Stomach (tissue), 9 donors: ENCODE measurements around the gene WDR49. TPM values are rescaled to one million over a fixed set of nuclear protein-coding genes. Genes with fewer than 3 reads are reported as not detected.

ENCODE experiments used
- DNase-seq, 2 donors: peaks; one replicate each; pipeline versions ENCODE4 v3.0.0 to v3.0.0-alpha.2; 2013 to 2019
- H3K27ac ChIP-seq, 5 donors: fragments of 200-600 bp in 4 of 5; sonication (generic) in 4 of 5; one replicate each; pipeline ENCODE4 v1.5.1; 2013 to 2019; ENCODE audit warnings: mild to moderate bottlenecking in 1 of 5, moderate library complexity in 1 of 5
- H3K27me3 ChIP-seq, 3 donors: fragments of 200-600 bp; sonication (generic); one replicate each; pipeline ENCODE4 v1.5.1; 2017 to 2019; ENCODE audit warnings: mixed run types in 1 of 3
- H3K36me3 ChIP-seq, 4 donors: fragments of 200-600 bp; sonication (generic); 1 replicate in 3 of 4; 2 replicates in 1 of 4; pipeline ENCODE4 v1.5.1; 2016 to 2019
- H3K4me1 ChIP-seq, 4 donors: fragments of 200-600 bp; sonication (generic); one replicate each; pipeline ENCODE4 v1.5.1; 2016 to 2019
- H3K4me3 ChIP-seq, 4 donors: fragments of 200-600 bp; sonication (generic) in 3 of 4; one replicate each; pipeline ENCODE4 v1.5.1; 2016 to 2019; ENCODE audit warnings: mild to moderate bottlenecking in 1 of 4
- H3K9me3 ChIP-seq, 4 donors: fragments of 200-600 bp; sonication (generic); one replicate each; pipeline ENCODE4 v1.5.1; 2016 to 2019
- EP300 ChIP-seq: sonication (generic); formaldehyde crosslinking; IDR thresholded peaks from one replicate; pipeline ENCODE4 v1.6.1; 2017; ENCODE audit warnings: antibody characterized with exemption
- POLR2A ChIP-seq, 4 donors: fragments of 450-650 bp; IDR thresholded peaks; one replicate each; pipeline ENCODE4 v1.6.1; 2016; ENCODE audit warnings: antibody characterized with exemption in 4 of 4, control low read depth in 2 of 4, mild to moderate bottlenecking in 1 of 4, moderate library complexity in 1 of 4
- POLR2AphosphoS5 ChIP-seq, 3 donors: sonication (generic); formaldehyde crosslinking; IDR thresholded peaks; one replicate each; pipeline ENCODE4 v1.6.1; 2016; ENCODE audit warnings: antibody characterized with exemption in 3 of 3
- WGBS, 5 donors: extraction: QIAGEN DNeasy Blood & Tissue Kit in 3 of 5; methylation state at CpG; one replicate each; pipeline versions ENCODE4 v1.1.5 to v1.1.7; 2013 to 2018; 5-methylcytosine and 5-hydroxymethylcytosine counted together
- intact Hi-C: fragments of 100-400 bp; cut with DNase I; formaldehyde crosslinking; loops from one replicate; pipeline ENCODE4 v1.15.1; 2023; ENCODE audit warnings: low total_unique reads
- polyA plus RNA-seq, 3 donors: library from polyadenylated mRNA; stranded (reverse); fragments of 200-250 nt; gene quantifications; one replicate each; pipeline ENCODE4 v1.2.3, GENCODE V29; 2013
- total RNA-seq, 5 donors: library from RNA; depleted of rRNA; stranded (reverse); fragments of >200 nt; gene quantifications; one replicate each; pipeline versions ENCODE4 v1.1.0 to v1.2.3, GENCODE V29; 2014 to 2016
- TF ChIP-seq, protein P1 (sequence below), 7 experiments: fragments of 450-650 bp in 4 of 7; fragments of 200-600 bp in 3 of 7; sonication (generic) in 3 of 7; IDR thresholded peaks; one replicate each; pipeline ENCODE4 v1.5.1; 2016 to 2019; ENCODE audit warnings: antibody characterized with exemption in 7 of 7, control low read depth in 2 of 7, mild to moderate bottlenecking in 1 of 7
- donor health status: healthy with polysubstance abuse.
- donor health status: Bipolar disorder and iron deficiency.
- donor health status: healthy.

The WDR49 gene
- total and polyA plus RNA-seq, 8 donors = 0.33 to 2.2 (median 1.5) TPM; not detected in 5

DNA sequence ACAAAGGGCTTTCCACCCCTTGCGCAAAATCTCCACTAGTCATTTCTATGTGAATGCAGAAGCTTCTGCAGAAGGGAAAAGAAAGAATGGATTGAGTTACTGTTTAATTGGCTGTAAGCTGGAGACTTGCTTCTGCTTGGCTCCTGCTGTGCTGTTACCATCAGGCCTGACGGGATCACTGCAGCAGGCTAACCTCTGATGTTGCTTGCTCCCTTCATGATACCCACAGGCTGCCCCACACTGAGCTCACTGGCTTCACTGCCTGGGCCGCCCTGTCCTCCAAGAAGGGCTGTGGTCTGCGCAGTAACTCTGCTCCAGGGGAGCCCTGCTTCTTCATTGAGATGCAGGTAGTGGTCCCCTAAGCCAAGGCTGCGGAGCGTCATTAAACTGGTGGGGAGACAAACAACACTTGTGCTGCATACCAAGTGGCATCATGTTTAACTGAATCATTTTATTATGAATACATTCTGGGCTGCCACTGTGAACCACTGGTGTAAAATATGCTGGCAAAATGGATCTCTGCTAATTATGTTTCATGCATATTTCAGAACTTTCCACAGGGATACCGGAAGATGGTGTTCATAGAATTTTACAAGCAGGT is 78.6 kb downstream of the WDR49 start:
- intact Hi-C loops = no loop called here
- no peak overlapping the region for H3K4me3 ChIP-seq
- DNase-seq = no peak
- H3K36me3 ChIP-seq = no peaks in the 10 kb centered on the region
- no peaks in the 10 kb centered on the region for H3K9me3 ChIP-seq
- no peaks in the 10 kb centered on the region for H3K27me3 ChIP-seq
- 64 to 81% (median 76%) methylated on average over 7 of the region's 7 CpGs for WGBS, 5 donors
- H3K27ac ChIP-seq = no peak overlapping the region
- no peak for TF ChIP-seq POLR2A (IDR thresholded peaks at IDR 0.05)
- no peak for TF ChIP-seq EP300
- no peak for TF ChIP-seq POLR2AphosphoS5 (IDR thresholded peaks at IDR 0.05)
- TF ChIP-seq, protein P1, sequence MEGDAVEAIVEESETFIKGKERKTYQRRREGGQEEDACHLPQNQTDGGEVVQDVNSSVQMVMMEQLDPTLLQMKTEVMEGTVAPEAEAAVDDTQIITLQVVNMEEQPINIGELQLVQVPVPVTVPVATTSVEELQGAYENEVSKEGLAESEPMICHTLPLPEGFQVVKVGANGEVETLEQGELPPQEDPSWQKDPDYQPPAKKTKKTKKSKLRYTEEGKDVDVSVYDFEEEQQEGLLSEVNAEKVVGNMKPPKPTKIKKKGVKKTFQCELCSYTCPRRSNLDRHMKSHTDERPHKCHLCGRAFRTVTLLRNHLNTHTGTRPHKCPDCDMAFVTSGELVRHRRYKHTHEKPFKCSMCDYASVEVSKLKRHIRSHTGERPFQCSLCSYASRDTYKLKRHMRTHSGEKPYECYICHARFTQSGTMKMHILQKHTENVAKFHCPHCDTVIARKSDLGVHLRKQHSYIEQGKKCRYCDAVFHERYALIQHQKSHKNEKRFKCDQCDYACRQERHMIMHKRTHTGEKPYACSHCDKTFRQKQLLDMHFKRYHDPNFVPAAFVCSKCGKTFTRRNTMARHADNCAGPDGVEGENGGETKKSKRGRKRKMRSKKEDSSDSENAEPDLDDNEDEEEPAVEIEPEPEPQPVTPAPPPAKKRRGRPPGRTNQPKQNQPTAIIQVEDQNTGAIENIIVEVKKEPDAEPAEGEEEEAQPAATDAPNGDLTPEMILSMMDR (IDR thresholded peaks at IDR 0.05) = no peak
- H3K4me1 ChIP-seq = no peaks in the 10 kb centered on the region

DNA sequence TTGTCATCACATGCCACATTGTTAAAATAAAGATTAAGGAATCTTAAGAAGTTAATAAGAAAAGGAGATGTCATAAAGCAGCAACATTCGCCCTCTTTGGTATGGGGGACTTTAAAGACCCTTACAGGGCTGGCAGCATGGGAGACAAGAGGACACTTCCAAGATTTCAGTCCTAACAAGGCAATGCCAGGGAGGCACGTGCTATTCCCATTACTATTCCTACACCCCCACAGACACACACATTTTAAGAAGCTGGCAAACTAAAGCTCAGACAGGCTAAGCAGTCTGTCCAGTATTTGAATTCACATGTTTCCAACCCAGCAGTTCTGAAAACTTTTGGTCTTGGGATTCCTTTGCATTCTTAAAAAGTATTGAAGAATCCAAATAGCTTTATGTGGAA is 80.8 kb downstream of the WDR49 start:
- Histone ChIP-seq H3K9me3 (no peaks in the 10 kb centered on the region), H3K27ac (no peak overlapping the region), H3K4me3 (no peak overlapping the region), H3K36me3 (no peaks in the 10 kb centered on the region), H3K4me1 (no peaks in the 10 kb centered on the region), H3K27me3 (no peaks in the 10 kb centered on the region)
- no peak for DNase-seq
- intact Hi-C loops = no loop called here
- no peak for TF ChIP-seq EP300
- TF ChIP-seq POLR2A (IDR thresholded peaks at IDR 0.05) = no peak
- TF ChIP-seq POLR2AphosphoS5 (IDR thresholded peaks at IDR 0.05) = no peak
- TF ChIP-seq, protein P1 (IDR thresholded peaks at IDR 0.05) = no peak
- WGBS, 5 donors = 50 to 65% (median 62%) methylated on average over 2 of the region's 2 CpGs

DNA sequence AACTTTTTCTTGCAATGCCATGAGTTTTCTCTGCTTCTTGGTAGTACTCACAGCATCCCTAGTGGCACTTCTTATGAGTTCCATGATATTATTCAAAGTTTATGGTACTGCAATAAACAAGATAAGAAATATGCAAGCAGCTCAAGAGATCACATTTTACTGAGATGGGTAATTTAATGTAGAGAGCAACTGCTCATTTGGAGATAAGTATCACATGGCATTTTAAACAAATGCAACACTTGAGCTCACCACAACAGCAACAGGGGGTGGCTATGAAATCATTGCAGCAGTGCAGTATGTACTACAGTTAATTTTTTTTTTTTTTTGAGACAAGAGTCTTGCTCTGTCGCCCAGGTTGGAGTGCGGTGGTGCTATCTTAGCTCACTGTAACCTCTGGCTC is 85.1 kb downstream of the WDR49 start:
- Histone ChIP-seq H3K36me3 (no peaks in the 10 kb centered on the region), H3K27ac (no peak overlapping the region), H3K4me1 (no peaks in the 10 kb centered on the region), H3K27me3 (no peaks in the 10 kb centered on the region), H3K9me3 (no peaks in the 10 kb centered on the region), H3K4me3 (no peak overlapping the region)
- no peak for TF ChIP-seq EP300
- TF ChIP-seq POLR2AphosphoS5 (IDR thresholded peaks at IDR 0.05) = no peak
- TF ChIP-seq POLR2A (IDR thresholded peaks at IDR 0.05) = no peak
- TF ChIP-seq, protein P1 (IDR thresholded peaks at IDR 0.05) = no peak
- no peak for DNase-seq
- 86 to 98% (median 91%) methylated on average over 2 of the region's 2 CpGs for WGBS, 5 donors
- intact Hi-C loops = no loop called here

DNA sequence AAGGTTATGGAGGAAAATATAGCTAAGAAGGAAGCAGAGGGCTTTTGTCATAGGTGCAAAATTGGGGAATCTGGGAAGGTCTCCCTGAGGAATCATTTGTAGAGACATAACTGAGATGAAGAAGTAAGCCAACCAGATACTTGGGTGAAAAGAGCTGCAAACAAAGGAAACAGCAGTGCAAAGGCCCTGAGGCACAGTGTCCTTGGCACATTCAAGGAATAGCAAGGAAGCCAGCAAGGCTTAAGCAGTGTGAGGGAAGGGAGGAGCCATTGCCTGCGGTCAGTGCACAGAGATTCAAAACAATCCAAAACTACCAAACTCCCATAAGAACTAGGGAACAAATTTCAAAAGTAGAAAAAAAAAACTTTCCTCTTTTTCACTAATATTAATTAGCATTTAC is 88.3 kb downstream of the WDR49 start:
- H3K27ac ChIP-seq = no peak overlapping the region
- TF ChIP-seq POLR2A (IDR thresholded peaks at IDR 0.05) (no peak), EP300 (no peak), POLR2AphosphoS5 (IDR thresholded peaks at IDR 0.05) (no peak)
- TF ChIP-seq, protein P1 (IDR thresholded peaks at IDR 0.05) = no peak
- intact Hi-C loops = no loop called here
- H3K27me3 ChIP-seq = no peaks in the 10 kb centered on the region
- H3K4me1 ChIP-seq = no peaks in the 10 kb centered on the region
- no peak overlapping the region for H3K4me3 ChIP-seq
- no peaks in the 10 kb centered on the region for H3K9me3 ChIP-seq
- WGBS, 5 donors = 50 to 83% (median 80%) methylated on average over 1 of the region's 1 CpG
- no peaks in the 10 kb centered on the region for H3K36me3 ChIP-seq
- DNase-seq = no peak
